Lower leg skin (tissue), 3 donors: ENCODE data around the gene ABCA7.

Source experiments
- POLR2A ChIP-seq, 2 donors: fragments of 450-650 bp; IDR thresholded peaks; one replicate each; pipeline ENCODE4 v1.6.1; 2016 to 2017; ENCODE audit warnings: antibody characterized with exemption in 2 of 2, mild to moderate bottlenecking in 1 of 2, moderate library complexity in 1 of 2
- TF ChIP-seq, protein P1 (sequence below), 3 donors: fragments of 450-650 bp; IDR thresholded peaks; one replicate each; pipeline ENCODE4 v1.5.1; 2016; ENCODE audit warnings: antibody characterized with exemption in 3 of 3, mild to moderate bottlenecking in 3 of 3, moderate library complexity in 2 of 3

DNA sequence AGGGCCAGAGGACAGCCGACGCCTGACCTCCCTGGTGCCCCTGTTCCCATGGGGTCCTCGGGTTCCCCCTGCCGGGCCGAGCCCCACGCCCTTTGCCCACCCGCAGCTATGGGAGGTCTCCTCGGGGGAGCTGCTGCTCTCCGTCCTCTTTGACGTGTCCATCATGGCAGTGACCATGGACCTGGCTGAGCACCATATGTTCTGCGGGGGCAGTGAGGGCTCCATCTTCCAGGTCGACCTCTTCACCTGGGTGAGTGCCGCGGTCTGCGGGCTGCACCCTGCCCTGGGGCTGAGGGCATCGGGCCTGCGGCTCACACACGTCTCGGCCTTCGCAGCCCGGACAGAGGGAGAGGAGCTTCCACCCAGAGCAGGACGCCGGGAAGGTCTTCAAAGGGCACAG, 49.2 kb upstream of the ABCA7 start:
- TF ChIP-seq, protein P1, sequence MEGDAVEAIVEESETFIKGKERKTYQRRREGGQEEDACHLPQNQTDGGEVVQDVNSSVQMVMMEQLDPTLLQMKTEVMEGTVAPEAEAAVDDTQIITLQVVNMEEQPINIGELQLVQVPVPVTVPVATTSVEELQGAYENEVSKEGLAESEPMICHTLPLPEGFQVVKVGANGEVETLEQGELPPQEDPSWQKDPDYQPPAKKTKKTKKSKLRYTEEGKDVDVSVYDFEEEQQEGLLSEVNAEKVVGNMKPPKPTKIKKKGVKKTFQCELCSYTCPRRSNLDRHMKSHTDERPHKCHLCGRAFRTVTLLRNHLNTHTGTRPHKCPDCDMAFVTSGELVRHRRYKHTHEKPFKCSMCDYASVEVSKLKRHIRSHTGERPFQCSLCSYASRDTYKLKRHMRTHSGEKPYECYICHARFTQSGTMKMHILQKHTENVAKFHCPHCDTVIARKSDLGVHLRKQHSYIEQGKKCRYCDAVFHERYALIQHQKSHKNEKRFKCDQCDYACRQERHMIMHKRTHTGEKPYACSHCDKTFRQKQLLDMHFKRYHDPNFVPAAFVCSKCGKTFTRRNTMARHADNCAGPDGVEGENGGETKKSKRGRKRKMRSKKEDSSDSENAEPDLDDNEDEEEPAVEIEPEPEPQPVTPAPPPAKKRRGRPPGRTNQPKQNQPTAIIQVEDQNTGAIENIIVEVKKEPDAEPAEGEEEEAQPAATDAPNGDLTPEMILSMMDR (IDR thresholded peaks at IDR 0.05) = no peak
- no peak for TF ChIP-seq POLR2A (IDR thresholded peaks at IDR 0.05)
